Esophagus squamous epithelium (tissue), 5 donors: ENCODE measurements around the gene DCHS1. TPM values are rescaled to one million over a fixed set of nuclear protein-coding genes. Genes with fewer than 3 reads are reported as not detected.
"Not testable (repeated sequence)": the region's sequence is repeated elsewhere in the genome, so short reads cannot be mapped to it uniquely, and the experiment has no call there.

Experiments
- DNase-seq: peaks from one replicate; lab custom pipeline; 2025; lab: John Stamatoyannopoulos, UW
- H3K27ac ChIP-seq, 4 donors: fragments of 200-600 bp; sonication (generic); one replicate each; pipeline ENCODE4 v1.5.1; 2016 to 2019; ENCODE audit warnings: mild to moderate bottlenecking in 1 of 4
- H3K27me3 ChIP-seq, 4 donors: fragments of 200-600 bp; sonication (generic); 1 replicate in 3 of 4; 2 replicates in 1 of 4; pipeline versions ENCODE4 v1.5.1 to v1.6.0; 2017 to 2021; ENCODE audit warnings: antibody characterized with exemption in 1 of 4
- H3K36me3 ChIP-seq, 3 donors: fragments of 200-600 bp; sonication (generic); one replicate each; pipeline ENCODE4 v1.5.1; 2016 to 2019
- H3K4me1 ChIP-seq, 3 donors: fragments of 200-600 bp; sonication (generic); one replicate each; pipeline ENCODE4 v1.5.1; 2017 to 2019
- H3K4me3 ChIP-seq, 4 donors: fragments of 200-600 bp; sonication (generic); 1 replicate in 3 of 4; 2 replicates in 1 of 4; pipeline ENCODE4 v1.5.1; 2016 to 2019; ENCODE audit warnings: mild to moderate bottlenecking in 2 of 4, moderate library complexity in 1 of 4
- H3K9me3 ChIP-seq, 3 donors: fragments of 200-600 bp; sonication (generic); one replicate each; pipeline ENCODE4 v1.5.1; 2016 to 2019
- POLR2A ChIP-seq, 4 donors: fragments of 450-650 bp; IDR thresholded peaks; one replicate each; pipeline ENCODE4 v1.6.1; 2017; ENCODE audit warnings: antibody characterized with exemption in 4 of 4, mild to moderate bottlenecking in 4 of 4, moderate library complexity in 3 of 4
- WGBS, 2 donors: methylation state at CpG; one replicate each; pipeline ENCODE4 v1.1.5; 2018; 5-methylcytosine and 5-hydroxymethylcytosine counted together
- intact Hi-C: fragments of 100-400 bp; cut with DNase I; formaldehyde crosslinking; loops from one replicate; pipeline ENCODE4 v1.15.0; 2022
- total RNA-seq, 4 donors: library from RNA; depleted of rRNA; stranded (reverse); fragments of >200 nt; gene quantifications; one replicate each; pipeline ENCODE4 v1.1.0, GENCODE V29; 2016
- TF ChIP-seq, protein P1 (sequence below), 6 experiments: fragments of 450-650 bp in 4 of 6; fragments of 200-600 bp in 2 of 6; sonication (generic) in 2 of 6; IDR thresholded peaks; one replicate each; pipeline ENCODE4 v1.5.1; 2016 to 2019; ENCODE audit warnings: antibody characterized with exemption in 6 of 6, mild to moderate bottlenecking in 4 of 6, moderate library complexity in 4 of 6
- donor health status: DM: yes; HTN: yes; CAD: no.

The DCHS1 gene
- total RNA-seq, 4 donors from 2014 or later: 1.1 to 9.9 (median 2.3) TPM

DNA sequence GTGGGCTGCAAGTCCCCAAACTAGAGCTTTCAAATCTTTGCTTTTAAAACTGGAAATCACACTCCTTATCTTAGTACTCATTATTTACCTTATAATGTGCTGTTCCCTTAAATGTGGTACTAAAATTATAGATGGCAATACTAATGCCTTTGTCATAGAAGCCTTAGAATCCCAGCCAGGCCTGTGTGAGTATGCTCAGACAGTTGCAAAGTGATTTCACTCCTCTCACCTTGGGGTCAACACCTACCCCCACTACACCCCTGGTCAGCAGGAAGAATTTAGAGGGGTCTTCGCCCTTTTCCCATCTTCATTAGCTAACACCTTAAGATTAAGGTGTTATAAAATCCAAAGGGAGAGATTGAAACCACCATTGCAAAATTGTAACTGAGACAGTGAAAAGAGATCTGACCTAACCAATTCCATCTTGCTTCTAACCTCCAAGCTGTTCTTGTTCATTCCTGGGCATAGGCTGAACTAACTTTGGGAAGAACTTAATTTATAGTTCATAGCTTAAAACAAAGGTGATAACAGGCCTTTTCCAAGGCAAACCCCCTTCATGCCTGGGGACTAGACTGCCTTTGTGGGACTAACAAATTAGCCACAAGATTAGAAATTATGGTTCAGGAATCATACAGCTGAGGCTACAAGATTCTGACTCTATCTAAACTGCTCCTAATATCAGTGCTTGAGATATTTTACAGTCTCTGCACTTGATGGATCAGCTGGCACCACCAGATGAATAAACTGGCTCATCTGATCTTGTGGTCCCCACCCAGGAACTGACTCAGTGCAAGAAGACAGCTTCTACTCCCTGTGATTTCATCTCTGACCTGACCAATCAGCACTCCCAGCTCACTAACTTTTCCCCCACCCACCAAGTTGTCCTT is 38.0 kb upstream of the DCHS1 start:
- Histone ChIP-seq H3K4me3 (no peak overlapping the region), H3K36me3 (no peaks in the 10 kb centered on the region), H3K4me1 (peaks cover 0 to 19% (median 16%) of the 10 kb centered on the region in 3 donors), H3K27me3 (no peaks in the 10 kb centered on the region), H3K27ac (peak overlapping the region in 1 of 4 donors; percentile 51), H3K9me3 (no peaks in the 10 kb centered on the region)
- DNase-seq: no peak
- WGBS, 2 donors: 67 to 90% methylated on average over 1 of the region's 1 CpG
- TF ChIP-seq POLR2A (IDR thresholded peaks at IDR 0.05): no peak
- TF ChIP-seq, protein P1, sequence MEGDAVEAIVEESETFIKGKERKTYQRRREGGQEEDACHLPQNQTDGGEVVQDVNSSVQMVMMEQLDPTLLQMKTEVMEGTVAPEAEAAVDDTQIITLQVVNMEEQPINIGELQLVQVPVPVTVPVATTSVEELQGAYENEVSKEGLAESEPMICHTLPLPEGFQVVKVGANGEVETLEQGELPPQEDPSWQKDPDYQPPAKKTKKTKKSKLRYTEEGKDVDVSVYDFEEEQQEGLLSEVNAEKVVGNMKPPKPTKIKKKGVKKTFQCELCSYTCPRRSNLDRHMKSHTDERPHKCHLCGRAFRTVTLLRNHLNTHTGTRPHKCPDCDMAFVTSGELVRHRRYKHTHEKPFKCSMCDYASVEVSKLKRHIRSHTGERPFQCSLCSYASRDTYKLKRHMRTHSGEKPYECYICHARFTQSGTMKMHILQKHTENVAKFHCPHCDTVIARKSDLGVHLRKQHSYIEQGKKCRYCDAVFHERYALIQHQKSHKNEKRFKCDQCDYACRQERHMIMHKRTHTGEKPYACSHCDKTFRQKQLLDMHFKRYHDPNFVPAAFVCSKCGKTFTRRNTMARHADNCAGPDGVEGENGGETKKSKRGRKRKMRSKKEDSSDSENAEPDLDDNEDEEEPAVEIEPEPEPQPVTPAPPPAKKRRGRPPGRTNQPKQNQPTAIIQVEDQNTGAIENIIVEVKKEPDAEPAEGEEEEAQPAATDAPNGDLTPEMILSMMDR (IDR thresholded peaks at IDR 0.05): no peak
- intact Hi-C loops: no loop called here

GRCh38 chr11:6692128-6692527 is 36.5 kb upstream of the DCHS1 start:
- peaks cover 0 to 19% (median 16%) of the 10 kb centered on the region in 3 donors for H3K4me1 ChIP-seq
- TF ChIP-seq, protein P1 (IDR thresholded peaks at IDR 0.05): no peak
- no peak for TF ChIP-seq POLR2A (IDR thresholded peaks at IDR 0.05)
- H3K4me3 ChIP-seq: no peak overlapping the region
- no peak overlapping the region for H3K27ac ChIP-seq
- intact Hi-C loops: no loop called here
- H3K27me3 ChIP-seq: no peaks in the 10 kb centered on the region
- no peak for DNase-seq
- H3K9me3 ChIP-seq: no peaks in the 10 kb centered on the region
- no peaks in the 10 kb centered on the region for H3K36me3 ChIP-seq

GRCh38 chr11:6690431-6691132 is 35.0 kb upstream of the DCHS1 start:
- H3K27ac ChIP-seq, H3K4me3 ChIP-seq, DNase-seq, H3K9me3 ChIP-seq, H3K36me3 ChIP-seq, H3K27me3 ChIP-seq, intact Hi-C loops: not testable (repeated sequence)
- H3K4me1 ChIP-seq: peaks cover 0 to 14% (median 13%) of the 10 kb centered on the region in 3 donors
- 88% methylated on average over 4 to 8 of the region's 11 CpGs for WGBS, 2 donors

- intact Hi-C loops: no loop called here
- Histone ChIP-seq H3K4me1 (peaks cover 0 to 5% (median 4%) of the 10 kb centered on the region in 3 donors), H3K27me3 (no peaks in the 10 kb centered on the region), H3K4me3 (no peak overlapping the region), H3K36me3 (no peaks in the 10 kb centered on the region), H3K9me3 (no peaks in the 10 kb centered on the region), H3K27ac (no peak overlapping the region)
- TF ChIP-seq, protein P1 (IDR thresholded peaks at IDR 0.05): no peak
- no peak for TF ChIP-seq POLR2A (IDR thresholded peaks at IDR 0.05)
- DNase-seq: no peak
- 47 to 75% methylated on average over 2 to 4 of the region's 4 CpGs for WGBS, 2 donors
Observed at GRCh38 chr11:6687876-6688275, 32.3 kb upstream of the DCHS1 start.

- TF ChIP-seq POLR2A (IDR thresholded peaks at IDR 0.05): no peak
- TF ChIP-seq, protein P1 (IDR thresholded peaks at IDR 0.05): no peak
- peaks cover 5 to 22% (median 12%) of the 10 kb centered on the region in 3 donors for H3K4me1 ChIP-seq
- H3K36me3 ChIP-seq: peaks cover 0 to 11% (median 0%) of the 10 kb centered on the region in 3 donors
- H3K9me3 ChIP-seq: no peaks in the 10 kb centered on the region
- no peak for DNase-seq
- no peak overlapping the region for H3K27ac ChIP-seq
- no peak overlapping the region for H3K4me3 ChIP-seq
- H3K27me3 ChIP-seq: no peaks in the 10 kb centered on the region
- intact Hi-C loops: no loop called here
Observed at GRCh38 chr11:6686006-6686405, 30.4 kb upstream of the DCHS1 start.

GRCh38 chr11:6684068-6684467 is 28.5 kb upstream of the DCHS1 start:
- H3K9me3 ChIP-seq, DNase-seq, H3K27me3 ChIP-seq: not testable (repeated sequence)
- H3K4me1 ChIP-seq: peaks cover 5 to 27% (median 12%) of the 10 kb centered on the region in 3 donors
- WGBS, 2 donors: 86 to 88% methylated on average over 11 to 13 of the region's 14 CpGs
- intact Hi-C loops: loop anchor here (5.0 kb wide), 1 partner anchor 82 kb away; the partner anchor contains the start of genes ILK and RRP8
- peaks cover 0 to 27% (median 0%) of the 10 kb centered on the region in 3 donors for H3K36me3 ChIP-seq
- peak overlapping the region in 3 of 4 donors; percentile 82 to 90 (median 89) for H3K4me3 ChIP-seq
- peak overlapping the region in 3 of 4 donors; percentile 91 to 97 (median 94) for H3K27ac ChIP-seq
